ACHN (cell line): ENCODE measurements around the gene ZNF831.

Experiments
- DNase-seq: peaks from one replicate; pipeline ENCODE4 v3.0.0-alpha.2; 2015
- in situ Hi-C: cut with HindIII; loops from 2 replicates; pipeline ENCODE4 v1.10.0; 2017; ENCODE audit warnings: low sequenced_read_pairs, low pct_ligation_motif_present, low pct_unique_long_range_greater_than_20kb

Gene ZNF831

DNA sequence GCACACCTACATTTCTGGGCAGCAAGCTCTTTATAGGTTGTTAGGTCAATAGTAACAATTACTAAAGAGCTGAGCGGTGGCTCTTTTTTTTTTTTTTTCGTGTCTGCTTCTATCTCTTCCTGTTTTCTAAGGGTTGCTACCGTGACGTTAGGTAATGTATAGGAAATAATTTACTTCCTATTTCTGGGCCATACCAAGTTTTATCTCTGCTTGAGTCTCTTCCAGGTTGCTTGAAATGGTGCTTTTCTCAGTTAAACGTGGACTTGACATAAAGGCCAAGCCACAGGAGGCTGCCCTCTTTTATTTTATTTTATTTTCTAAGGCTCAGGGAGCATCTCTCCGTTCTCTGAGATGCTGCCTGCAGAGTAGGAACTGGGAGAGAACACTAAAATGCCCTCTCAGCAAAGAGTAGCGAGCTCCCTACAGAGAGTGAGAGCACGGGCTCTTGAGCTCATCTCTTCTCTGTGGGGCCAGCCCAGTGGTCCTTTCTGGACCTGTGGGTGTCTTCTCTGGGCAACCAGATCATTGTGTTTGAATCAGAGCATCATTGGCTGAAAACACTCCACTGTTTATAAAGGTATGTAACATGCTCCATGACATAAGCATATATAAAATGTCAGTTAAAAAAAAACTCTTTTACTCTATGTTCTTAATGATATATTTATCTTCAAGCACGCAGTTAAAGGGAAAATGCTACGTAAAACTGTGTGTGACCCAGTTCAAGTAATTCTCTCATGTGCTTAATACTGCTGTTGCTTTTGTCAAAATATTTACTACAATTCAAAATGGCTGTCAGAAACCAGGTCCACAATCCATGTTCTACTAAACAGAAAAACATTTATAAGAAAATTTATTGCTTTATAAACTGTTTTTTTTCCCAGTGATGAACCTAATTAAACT is at the start of gene ZNF831:
Gene ZNF831 (plus strand): TSS at position 191 of the 900 bp plus-strand sequence. CDS start 27,199 bp downstream, outside the sequence.
- DNase-seq, result no peak
- in situ Hi-C loops, result no loop called here

DNA sequence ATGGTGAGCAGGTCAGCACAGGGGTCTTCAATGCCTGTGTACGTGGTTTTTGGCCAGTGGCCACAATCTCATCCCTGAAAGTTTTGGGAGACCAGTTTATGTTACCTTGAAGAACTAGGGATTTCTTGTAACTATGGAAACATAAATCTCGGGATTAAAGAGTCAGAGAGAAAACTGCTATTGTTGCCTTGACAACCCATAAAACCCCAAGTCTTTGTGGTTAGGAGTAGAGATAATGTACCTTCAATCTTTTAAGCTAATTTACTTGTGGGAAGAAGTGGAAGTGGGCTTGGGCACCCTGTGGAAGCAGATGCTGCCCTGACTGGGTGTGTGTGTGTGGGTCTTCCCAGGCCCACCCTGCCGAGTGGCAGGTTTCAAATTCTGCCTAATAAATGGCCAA is 46.1 kb upstream of the ZNF831 start:
- in situ Hi-C loops, result no loop called here

DNA sequence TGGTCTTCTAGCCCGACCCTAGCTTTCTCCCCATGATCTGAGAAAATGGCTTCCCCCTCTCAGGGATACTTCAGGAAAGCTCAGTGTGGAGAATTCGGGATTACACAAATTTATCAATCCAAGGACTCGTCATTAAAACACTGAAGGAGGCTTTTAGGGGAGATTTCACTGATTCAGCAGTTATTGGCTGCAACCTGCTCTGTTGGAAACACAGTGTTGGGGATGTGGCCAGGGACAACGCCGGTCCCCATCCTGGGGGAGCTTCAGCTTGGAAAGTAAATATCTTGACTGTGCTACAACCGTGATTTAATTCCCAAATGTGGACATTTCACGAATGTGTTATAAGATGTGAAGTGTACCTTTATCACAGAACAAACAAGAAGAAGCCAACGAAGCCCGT is 44.8 kb upstream of the ZNF831 start:
- DNase-seq, result no peak
- in situ Hi-C loops, result no loop called here

More for the DNA sequence above, 46.1 kb upstream of the ZNF831 start:
- DNase-seq, result no peak

DNA sequence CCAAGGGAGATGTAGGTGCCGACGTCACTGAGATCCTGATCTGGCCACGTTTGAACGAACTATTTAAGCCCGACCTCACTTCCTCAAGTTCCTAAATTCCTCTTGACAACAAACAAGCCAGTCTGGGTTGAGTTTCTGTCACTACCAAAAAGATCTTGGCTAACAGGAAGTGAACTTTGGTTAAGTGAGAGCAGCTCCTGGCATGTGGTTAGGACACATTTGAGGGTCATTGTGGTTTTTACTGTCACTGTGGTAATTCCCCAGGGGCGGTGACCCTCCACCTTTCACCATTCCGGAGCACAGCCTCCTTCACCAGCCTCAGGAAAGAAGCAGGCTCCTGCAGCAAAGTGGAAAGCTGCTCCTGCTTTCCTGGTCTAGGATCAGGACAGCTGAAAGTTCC is 43.1 kb upstream of the ZNF831 start:
- in situ Hi-C loops, result no loop called here
- no peak for DNase-seq

DNA sequence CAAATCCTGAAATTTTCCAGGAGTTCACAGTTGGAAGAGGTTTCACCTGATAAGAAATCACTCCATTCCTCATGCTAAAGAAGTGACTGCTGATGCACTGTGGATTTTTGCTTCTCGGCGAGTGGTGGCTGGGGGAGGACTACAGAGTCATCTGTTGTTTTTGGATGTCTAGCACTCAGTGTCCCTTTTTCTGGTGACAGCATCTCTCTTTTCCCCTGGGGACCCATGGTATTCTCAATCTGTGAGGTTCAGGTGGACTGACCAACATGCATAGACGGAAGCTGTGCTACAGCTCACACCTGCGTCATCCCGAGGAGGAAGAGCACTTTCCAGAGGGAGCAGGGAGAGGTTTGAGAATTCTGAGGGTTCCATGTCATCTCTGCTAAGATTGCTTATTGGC is 42.7 kb upstream of the ZNF831 start:
- in situ Hi-C loops, result no loop called here
- no peak for DNase-seq

DNA sequence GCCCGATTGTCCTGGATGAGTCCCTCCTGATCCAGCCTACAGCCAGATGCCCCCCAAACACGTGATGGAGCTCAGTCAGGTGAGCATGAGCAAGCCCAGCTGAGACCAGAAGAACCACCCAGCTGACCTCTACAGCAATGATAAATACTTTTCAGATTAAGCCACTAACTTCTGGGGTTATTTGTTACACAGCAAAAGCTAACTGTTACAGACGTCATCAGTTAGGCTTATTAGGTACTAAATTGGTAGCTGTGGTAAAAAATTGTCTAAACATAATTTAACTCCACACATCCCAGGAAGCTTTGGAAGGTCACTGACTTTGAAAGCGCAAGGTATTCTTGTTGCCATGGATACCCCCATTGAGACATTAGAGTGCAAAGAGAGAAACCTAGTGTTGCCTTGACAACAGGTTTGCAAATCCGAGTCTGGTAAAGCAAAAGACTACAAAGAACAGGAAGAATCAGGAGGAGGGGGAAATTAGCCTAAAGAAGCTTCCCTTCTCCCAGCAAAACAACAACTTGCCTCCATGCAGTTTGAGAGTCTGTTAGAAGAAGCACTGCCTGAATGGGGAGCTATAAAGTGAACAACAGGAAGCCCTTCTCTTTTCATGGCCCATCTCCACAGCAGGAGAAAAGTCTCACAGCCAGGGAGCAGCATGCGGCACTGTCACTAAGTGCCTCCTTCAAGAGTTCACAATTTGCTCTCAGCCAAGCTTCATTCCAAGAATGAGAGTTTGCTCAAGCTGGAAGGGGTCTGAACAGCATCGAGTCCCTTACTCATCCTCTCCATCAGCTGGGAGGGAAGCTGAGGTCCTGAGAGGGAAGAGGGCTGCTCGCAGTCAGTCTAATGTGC is 41.7 kb upstream of the ZNF831 start:
- in situ Hi-C loops, result no loop called here
- no peak for DNase-seq

DNA sequence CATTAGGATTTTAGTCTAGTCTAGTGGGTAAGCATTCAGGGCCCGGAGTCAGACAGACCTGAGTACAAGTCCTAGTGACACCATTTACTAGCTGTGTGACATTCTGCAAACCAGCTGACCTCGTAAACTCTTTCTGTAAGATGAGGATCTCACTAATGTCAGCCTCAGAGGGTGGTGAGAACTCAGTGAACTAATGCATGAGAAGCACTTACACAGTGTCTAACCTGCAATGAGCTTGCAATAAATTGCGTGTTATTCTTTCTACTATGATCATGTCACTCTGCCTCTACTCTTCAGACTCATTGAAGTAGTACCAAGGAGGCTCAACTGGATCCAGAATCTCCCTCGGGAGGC is 41.1 kb upstream of the ZNF831 start:
- in situ Hi-C loops, result no loop called here
- no peak for DNase-seq

DNA sequence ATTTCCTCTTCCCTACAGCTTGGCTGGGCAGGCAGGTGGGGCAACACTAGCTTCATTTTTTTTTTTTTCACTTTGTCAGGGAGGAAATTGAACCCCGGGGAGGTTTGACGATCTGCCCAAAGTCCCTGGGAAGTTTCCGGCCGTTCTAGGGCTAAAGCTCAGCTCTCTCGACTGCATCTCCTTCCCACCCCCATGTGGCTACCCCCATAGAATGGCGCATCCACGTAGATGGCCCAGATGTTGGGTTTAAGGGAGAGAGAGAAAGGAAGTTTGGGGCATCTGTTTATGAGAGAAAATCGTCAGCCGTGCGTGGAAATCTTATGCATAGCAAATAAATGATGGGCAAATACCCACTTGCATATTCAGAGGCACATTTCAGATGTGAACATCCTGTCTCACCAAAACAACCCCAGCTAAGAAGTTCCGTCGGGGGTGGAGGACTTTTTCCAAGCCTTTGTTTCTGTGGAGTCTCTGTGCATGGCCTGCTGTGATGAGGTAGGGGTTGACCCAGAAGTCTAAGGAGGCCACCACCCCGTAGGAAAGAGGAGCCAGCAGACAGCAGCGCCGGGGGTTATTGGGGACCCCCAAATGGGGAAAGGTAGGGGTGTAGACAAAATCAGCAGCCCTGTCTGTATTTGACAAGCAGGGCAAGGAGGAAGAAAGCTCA is 40.5 kb upstream of the ZNF831 start:
- in situ Hi-C loops, result no loop called here

DNA sequence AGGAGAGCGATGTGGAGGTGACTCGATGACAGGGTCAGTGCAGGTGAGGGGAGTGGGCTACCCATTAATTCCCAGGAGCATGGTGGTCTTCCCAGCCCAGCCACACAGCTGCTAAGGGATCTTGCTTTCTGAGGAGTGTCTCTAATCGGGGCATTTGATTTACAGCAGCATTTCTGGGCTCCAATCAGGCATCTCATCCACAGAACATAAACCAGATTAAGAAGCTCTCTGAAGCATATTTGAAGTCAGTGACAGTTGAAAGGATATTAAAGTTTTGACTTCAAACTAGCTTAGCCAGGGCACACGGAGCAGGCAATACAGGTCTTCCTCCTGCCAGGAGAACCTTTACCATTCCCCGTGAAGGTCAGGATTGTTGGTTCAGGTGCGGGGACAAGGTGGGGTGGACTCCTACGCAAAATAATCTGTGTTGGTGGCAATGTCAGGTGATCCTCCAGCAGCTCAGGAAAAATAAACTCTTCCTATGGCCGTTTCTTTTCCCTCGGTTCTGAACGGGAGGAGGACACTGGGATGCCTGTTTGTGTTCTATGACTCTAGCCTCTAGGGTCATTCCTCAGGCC is 39.9 kb upstream of the ZNF831 start:
- in situ Hi-C loops, result no loop called here
- DNase-seq, result no peak

More for the DNA sequence above, 40.5 kb upstream of the ZNF831 start:
- no peak for DNase-seq

DNA sequence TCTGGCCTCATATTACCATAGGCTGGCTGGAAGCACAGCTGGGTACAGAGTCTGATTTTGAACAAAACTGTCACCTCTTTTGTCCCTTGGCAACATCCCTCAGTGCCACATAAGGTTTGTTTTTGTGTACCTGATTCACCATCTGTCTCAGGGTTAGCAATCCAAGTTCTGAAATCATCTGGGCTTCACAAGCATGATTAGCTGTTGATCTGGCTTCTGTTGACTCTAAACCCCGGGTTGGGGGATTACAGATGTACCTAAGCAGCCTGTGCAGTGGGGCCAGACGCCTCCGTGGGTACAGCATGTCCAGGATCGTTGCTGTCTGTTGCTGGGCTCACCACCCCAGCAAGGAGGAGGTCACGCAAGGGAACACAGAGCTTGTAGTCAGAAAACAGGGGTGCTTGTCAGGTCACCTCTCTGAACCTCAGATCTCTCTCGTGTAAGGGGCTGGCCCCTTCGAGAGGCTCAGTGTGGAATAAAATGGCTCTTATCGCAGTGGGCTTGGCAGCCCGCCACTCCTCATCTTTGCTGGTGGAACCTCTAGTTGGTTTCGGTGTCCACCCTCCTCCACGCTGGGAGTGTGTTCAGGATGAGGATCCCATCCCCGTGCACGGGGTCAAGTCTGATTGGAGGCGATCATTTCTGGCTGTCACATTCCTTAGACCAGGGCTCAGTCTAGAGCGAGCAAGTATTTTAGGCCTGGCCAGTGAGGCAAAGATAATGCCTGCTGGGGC is 39.2 kb upstream of the ZNF831 start:
- in situ Hi-C loops, result no loop called here
- no peak for DNase-seq

DNA sequence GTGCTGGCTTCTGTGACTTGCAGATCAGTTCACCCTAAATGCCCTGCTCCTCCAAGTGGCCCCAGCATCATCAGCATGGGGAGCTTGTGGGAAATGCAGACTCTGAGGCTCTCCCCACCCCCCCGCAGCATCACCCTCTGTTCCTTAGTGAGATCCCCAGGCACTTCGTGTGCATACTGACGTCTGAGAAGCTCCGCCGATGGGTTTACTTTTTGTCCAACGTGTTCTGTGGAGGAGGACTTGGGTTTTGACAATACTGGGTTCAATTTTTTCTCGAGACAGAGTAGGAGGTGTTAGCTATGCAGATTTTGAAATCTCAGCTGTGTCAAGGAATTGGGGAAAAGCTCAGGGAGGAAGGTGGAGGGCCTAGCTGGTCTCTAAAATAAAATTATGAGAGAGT is 38.3 kb upstream of the ZNF831 start:
- DNase-seq, result no peak
- in situ Hi-C loops, result no loop called here

DNA sequence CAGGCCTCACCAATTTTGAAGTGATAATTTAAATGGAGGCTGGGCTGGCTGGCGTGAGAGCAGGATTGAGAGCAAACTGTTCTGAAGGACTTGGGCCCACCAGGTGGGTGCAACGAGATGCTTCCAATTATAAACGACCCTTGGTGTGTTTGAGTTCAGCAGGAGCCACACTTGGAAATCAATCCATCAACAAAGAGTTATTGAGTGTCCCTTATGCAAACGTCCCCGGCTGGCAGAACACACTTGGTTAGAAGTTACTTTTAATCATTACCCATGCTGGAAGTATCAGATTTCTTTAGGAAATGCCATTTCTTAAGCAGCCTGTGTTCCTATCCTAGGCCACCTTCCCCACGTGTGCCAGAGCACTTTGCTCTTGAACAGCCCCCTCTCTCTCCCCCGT is 37.8 kb upstream of the ZNF831 start:
- in situ Hi-C loops, result no loop called here
- no peak for DNase-seq

DNA sequence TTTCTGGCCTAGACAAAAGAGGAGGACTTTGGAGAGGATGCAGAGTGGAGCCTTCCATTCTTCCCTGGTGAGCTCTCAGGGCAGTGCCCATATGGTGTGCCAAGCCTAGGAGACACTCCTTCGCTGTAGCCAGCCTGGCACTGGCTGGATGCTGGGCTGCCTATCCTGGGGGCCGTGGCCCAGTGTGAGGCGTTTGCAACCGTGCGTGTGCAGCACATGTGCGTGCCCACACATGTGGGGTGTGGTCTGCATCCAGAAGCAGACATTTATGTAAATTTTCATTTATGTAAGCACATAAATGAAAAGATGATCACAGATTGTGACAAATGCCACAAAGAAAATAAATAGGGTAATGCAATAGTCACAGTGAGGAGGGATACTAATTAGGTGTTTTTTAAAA is 35.8 kb upstream of the ZNF831 start:
- in situ Hi-C loops, result no loop called here
- no peak for DNase-seq

DNA sequence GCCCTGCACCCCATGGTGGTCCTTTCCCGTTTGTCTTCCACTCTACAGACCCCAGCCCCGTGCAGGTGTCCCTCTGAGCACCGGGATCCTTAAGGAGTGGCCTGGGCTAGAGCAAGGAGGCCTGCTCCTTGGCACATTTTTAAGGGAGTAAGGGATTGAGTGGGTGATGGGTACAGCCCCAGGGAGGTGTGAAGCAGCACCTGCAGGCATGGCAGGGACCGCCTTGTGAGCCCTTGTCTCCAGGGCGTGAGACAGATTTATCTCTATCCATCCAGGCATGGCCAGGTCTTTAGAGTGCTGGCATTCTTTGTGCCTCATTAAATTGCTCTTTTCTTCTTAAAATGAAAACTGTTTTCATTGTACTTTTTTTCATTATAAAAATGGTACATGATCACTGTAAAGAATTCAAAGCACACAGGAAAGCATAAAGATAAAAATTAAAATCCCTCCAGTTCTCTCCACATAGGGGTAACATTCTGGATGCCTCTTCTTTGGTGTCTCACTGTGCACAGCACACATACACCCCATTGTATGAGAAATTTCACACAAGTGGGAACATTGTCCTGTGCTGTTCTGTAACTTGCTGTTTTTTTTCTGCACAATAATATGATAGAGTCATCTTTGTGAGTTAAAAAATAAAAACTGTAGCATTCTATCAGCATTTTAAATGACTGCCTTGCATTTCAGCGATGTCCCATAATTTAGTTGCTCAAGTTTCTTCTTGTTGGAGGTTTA is 31.9 kb upstream of the ZNF831 start:
- in situ Hi-C loops, result no loop called here
- DNase-seq, result no peak

DNA sequence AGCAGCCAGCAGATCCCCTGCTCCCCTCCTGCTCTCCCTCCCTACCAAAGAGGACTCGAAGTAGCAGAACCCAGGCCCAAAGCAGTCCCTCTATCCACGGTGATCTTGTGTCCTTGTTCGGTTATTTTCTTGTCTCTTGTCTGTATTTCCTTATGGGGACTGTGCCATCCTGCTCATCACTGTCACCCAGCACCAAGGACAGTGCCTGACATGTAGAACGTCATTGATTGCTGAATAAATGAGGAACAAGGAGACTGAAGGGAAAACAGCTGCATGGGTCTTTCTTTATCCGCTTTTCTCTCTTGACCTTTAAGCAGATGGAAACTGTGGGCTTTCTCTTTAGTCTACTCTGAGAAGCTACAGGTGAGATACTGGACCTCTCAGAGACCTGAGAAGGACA is 29.4 kb upstream of the ZNF831 start:
- in situ Hi-C loops, result no loop called here
- DNase-seq, result no peak

DNA sequence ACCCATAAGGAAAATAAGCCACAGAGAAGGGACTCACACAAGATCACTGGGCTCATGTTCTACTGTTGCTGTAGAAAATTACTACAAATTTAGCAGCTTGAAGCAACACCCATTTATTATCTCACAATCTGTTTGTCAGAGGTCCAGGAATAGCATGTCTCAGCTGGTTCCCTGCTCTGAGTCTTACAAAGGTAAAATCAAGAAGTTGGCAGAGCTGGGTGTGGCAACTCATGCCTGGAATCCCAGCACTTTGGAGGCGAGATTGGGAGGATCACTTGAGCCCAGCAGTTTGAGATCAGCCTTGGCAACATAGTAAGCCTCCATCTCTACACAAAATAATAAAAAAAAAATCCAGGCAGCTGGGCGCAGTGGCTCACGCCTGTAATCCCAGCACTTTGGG is 28.5 kb upstream of the ZNF831 start:
- in situ Hi-C loops, result no loop called here
- no peak for DNase-seq

DNA sequence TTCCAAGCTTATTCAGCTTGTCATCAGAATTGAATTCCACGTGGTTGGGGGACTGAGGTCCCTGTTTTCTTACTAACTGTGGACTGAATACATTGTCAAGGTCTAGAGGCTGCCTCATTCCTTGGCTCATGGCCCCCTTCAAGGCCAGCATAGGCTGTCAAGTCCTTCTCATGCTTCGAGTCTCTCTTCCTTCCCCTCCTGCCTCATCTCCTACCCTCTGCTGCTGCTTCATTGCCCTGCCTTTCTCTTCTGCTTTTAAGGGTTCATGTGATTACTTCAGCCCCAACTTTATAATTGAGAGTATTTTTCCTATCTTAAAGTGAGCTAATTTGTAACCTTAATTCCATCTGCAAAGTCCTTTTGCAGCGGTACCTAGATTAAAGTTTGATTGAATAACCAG is 27.6 kb upstream of the ZNF831 start:
- in situ Hi-C loops, result no loop called here
- no peak for DNase-seq

DNA sequence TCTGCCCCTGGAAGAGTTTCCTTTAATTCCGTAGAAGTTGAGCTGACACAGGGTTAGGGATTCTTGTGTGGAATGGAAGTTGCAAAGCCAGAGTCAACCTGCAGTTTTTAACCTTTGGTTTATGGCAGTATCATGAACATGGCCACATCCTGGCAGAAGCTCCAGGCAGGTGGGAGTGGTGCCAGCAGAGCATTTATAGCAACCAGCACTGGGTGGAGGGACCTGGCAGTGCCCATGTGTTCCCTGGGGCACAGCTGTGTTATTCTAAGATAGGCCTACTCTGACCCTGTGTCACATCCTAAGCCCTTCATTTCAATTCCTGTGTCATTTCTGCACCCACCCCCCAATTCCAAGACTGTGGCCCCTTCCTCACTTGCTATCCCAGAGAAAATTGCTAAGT is 26.1 kb upstream of the ZNF831 start:
- no peak for DNase-seq

More for the DNA sequence above, 26.1 kb upstream of the ZNF831 start:
- in situ Hi-C loops, result no loop called here
